GM23338 (cell line): ENCODE results near the gene SORCS2. TPM values are rescaled to one million over a fixed set of nuclear protein-coding genes. Genes with fewer than 3 reads are reported as not detected.

Source experiments
- ATAC-seq: fragments of 200-7000 bp; cut with Tn5 transposase; 3 replicates; pipeline ENCODE4 v1.9.1; 2020
- DNase-seq: peaks from one replicate; pipeline ENCODE4 v3.0.0-alpha.2; 2015; ENCODE audit warnings: low spot score
- H2AFZ ChIP-seq: fragments of 200-600 bp; sonication (generic); 2 replicates; pipeline ENCODE4 v1.8.0; 2016; ENCODE audit warnings: antibody characterized with exemption, mild to moderate bottlenecking, moderate library complexity
- H3F3A ChIP-seq: fragments of 200-600 bp; sonication (generic); replicated peaks from 2 replicates; pipeline ENCODE4 v1.8.0; 2017; ENCODE audit warnings: antibody characterized with exemption, mixed run types, low read depth
- H3K27ac ChIP-seq: fragments of 200-600 bp; sonication (generic); 2 replicates; pipeline ENCODE4 v1.6.1; 2016; ENCODE audit warnings: low read depth
- H3K27me3 ChIP-seq: fragments of 200-600 bp; sonication (generic); 2 replicates; pipeline ENCODE4 v1.8.0; 2016; ENCODE audit warnings: mild to moderate bottlenecking, mixed run types, moderate library complexity; ENCODE audit not compliant: insufficient read depth
- H3K36me3 ChIP-seq: fragments of 200-600 bp; sonication (generic); 2 replicates; pipeline ENCODE4 v1.8.0; 2016; ENCODE audit warnings: mild to moderate bottlenecking; ENCODE audit not compliant: insufficient read depth
- H3K4me1 ChIP-seq: fragments of 200-600 bp; sonication (generic); 2 replicates; pipeline ENCODE4 v1.8.0; 2016; ENCODE audit warnings: mild to moderate bottlenecking, moderate library complexity; ENCODE audit not compliant: insufficient read depth
- H3K4me2 ChIP-seq: fragments of 200-600 bp; sonication (generic); 2 replicates; pipeline ENCODE4 v1.7.1; 2017; ENCODE audit warnings: mixed run types
- H3K4me3 ChIP-seq: fragments of 200-600 bp; sonication (generic); 2 replicates; pipeline ENCODE4 v1.6.1; 2016; ENCODE audit warnings: mixed run types
- H3K79me2 ChIP-seq: fragments of 200-600 bp; sonication (generic); replicated peaks from 2 replicates; pipeline ENCODE4 v1.8.0; 2017; ENCODE audit warnings: mild to moderate bottlenecking; ENCODE audit not compliant: insufficient read depth
- H3K9me2 ChIP-seq: fragments of 200-600 bp; sonication (generic); 2 replicates; pipeline ENCODE4 v1.8.0; 2017; ENCODE audit not compliant: insufficient read depth
- H4K20me1 ChIP-seq: fragments of 200-600 bp; sonication (generic); replicated peaks from 2 replicates; pipeline ENCODE4 v1.8.0; 2017; ENCODE audit warnings: mild to moderate bottlenecking; ENCODE audit not compliant: insufficient read depth
- H3K27ac Mint-ChIP-seq: 2 replicates; pipeline ENCODE4 v1.8.0; 2020; ENCODE audit warnings: inconsistent platforms, mild to moderate bottlenecking, moderate library complexity, mixed read lengths
- H3K27me3 Mint-ChIP-seq: 3 replicates; pipeline ENCODE4 v1.8.0; 2022; ENCODE audit warnings: low read depth, mild to moderate bottlenecking, moderate library complexity, mixed read lengths, inconsistent platforms; ENCODE audit not compliant: insufficient read depth, poor library complexity
- H3K36me3 Mint-ChIP-seq: 3 replicates; pipeline ENCODE4 v1.8.0; 2021; ENCODE audit warnings: low read depth, mild to moderate bottlenecking, inconsistent platforms, moderate library complexity, mixed read lengths
- H3K4me1 Mint-ChIP-seq: 3 replicates; pipeline ENCODE4 v1.8.0; 2020; ENCODE audit warnings: mild to moderate bottlenecking, inconsistent platforms, mixed read lengths
- H3K4me3 Mint-ChIP-seq: 3 replicates; pipeline ENCODE4 v1.8.0; 2021; ENCODE audit warnings: moderate library complexity, mild to moderate bottlenecking, inconsistent platforms, mixed read lengths
- H3K9me3 Mint-ChIP-seq: 3 replicates; pipeline ENCODE4 v1.8.0; 2020; ENCODE audit warnings: moderate library complexity, mild to moderate bottlenecking, inconsistent platforms, mixed read lengths
- EZH2 ChIP-seq: fragments of 200-600 bp; sonication (generic); IDR thresholded peaks from one replicate; pipeline ENCODE4 v1.8.0; 2017; ENCODE audit warnings: antibody characterized with exemption, mild to moderate bottlenecking, low read depth; ENCODE audit not compliant: unreplicated experiment
- EZH2phosphoT487 ChIP-seq: fragments of 200-600 bp; sonication (generic); IDR thresholded peaks from one replicate; pipeline ENCODE4 v1.8.1; 2018; ENCODE audit warnings: antibody characterized with exemption; ENCODE audit not compliant: unreplicated experiment
- NANOG ChIP-seq: IDR thresholded peaks from 2 replicates; pipeline ENCODE4 v1.6.1; 2016; ENCODE audit warnings: antibody characterized with exemption, borderline replicate concordance
- POLR2AphosphoS5 ChIP-seq: IDR thresholded peaks from 2 replicates; pipeline ENCODE4 v1.6.1; 2016; ENCODE audit warnings: antibody characterized with exemption, low read depth
- REST ChIP-seq: IDR thresholded peaks from one replicate; pipeline ENCODE4 v1.6.1; 2018; ENCODE audit warnings: antibody characterized with exemption; ENCODE audit not compliant: unreplicated experiment
- STAT1 ChIP-seq: IDR thresholded peaks from one replicate; pipeline ENCODE4 v1.6.1; 2016; ENCODE audit warnings: antibody characterized with exemption; ENCODE audit not compliant: unreplicated experiment
- ZNF114 ChIP-seq: fragments of 250-450 bp; sonication (Bioruptor Pico); IDR thresholded peaks from 2 replicates; pipeline ENCODE4 v1.5.0; 2020; ENCODE audit warnings: mild to moderate bottlenecking, moderate library complexity
- ZNF331 ChIP-seq: fragments of 250-450 bp; sonication (Bioruptor Pico); IDR thresholded peaks from 2 replicates; pipeline ENCODE4 v1.5.0; 2020; ENCODE audit warnings: low read depth, mild to moderate bottlenecking, moderate library complexity
- polyA plus RNA-seq: library from polyadenylated mRNA; unstranded; fragments of >200 nt; fragmentation: Nextera tagmentation; extraction: Ambion mirVana; gene quantifications from 2 replicates; pipeline ENCODE4 v1.2.1, GENCODE V29; 2016
- total RNA-seq: library from RNA; depleted of rRNA; stranded (reverse); fragments of >200 nt; shearing (Covaris generic); gene quantifications from 2 replicates; pipeline ENCODE4 v1.2.3, GENCODE V29; 2014
- TF ChIP-seq, protein P1 (sequence below), 2 experiments: fragments of 200-600 bp in 1 of 2; sonication (generic) in 1 of 2; conservative IDR thresholded peaks; 2 replicates each; pipeline versions ENCODE4 v1.5.1 to v1.6.1; 2016 to 2017; ENCODE audit warnings: antibody characterized with exemption in 2 of 2, low read depth in 2 of 2, mild to moderate bottlenecking in 2 of 2, moderate library complexity in 1 of 2

The SORCS2 gene
- total and polyA plus RNA-seq, 2 experiments from 2014 or later: 0.47 to 2.4 TPM

DNA sequence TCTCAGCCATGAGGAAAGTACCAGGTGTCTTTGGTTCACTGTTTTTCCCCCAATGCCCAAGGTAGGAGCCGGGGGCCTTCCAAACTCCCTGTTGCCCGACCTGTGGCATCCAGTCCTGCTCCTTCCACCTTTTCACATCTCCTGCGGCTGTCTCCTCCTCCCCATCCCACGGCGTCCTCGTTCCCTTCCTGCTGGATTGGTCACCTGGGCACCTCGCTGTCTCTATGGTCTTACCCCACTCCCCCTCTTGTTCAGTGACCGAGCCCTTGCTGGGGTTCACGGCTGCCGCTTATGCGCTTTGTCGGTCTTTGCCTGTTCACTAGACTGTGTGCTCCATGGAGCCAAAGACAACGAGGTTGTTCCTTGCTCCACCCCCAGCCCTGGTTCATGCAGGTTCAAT lies 431.1 kb downstream of the SORCS2 start (continued):
- TF ChIP-seq REST: no peak
- TF ChIP-seq POLR2AphosphoS5: no peak
- TF ChIP-seq STAT1: no peak
- TF ChIP-seq NANOG: no peak
- TF ChIP-seq, protein P1, sequence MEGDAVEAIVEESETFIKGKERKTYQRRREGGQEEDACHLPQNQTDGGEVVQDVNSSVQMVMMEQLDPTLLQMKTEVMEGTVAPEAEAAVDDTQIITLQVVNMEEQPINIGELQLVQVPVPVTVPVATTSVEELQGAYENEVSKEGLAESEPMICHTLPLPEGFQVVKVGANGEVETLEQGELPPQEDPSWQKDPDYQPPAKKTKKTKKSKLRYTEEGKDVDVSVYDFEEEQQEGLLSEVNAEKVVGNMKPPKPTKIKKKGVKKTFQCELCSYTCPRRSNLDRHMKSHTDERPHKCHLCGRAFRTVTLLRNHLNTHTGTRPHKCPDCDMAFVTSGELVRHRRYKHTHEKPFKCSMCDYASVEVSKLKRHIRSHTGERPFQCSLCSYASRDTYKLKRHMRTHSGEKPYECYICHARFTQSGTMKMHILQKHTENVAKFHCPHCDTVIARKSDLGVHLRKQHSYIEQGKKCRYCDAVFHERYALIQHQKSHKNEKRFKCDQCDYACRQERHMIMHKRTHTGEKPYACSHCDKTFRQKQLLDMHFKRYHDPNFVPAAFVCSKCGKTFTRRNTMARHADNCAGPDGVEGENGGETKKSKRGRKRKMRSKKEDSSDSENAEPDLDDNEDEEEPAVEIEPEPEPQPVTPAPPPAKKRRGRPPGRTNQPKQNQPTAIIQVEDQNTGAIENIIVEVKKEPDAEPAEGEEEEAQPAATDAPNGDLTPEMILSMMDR (conservative IDR thresholded peaks at IDR 0.05; ENCODE audit: low read depth in 2 of 2): no peak

GRCh38 chr4:7624396-7624980 lies 432.1 kb downstream of the SORCS2 start:
- Mint-ChIP-seq H3K27me3 (peaks cover 11% of the 10 kb centered on the region), H3K4me1 (peaks cover 3% of the 10 kb centered on the region), H3K36me3 (0 out of 3 replicates have a peak, but pooled peaks cover 3% of the 10 kb centered on the region), H3K9me3 (peaks cover 10% of the 10 kb centered on the region; the same call in 2 of the 3 replicates), H3K4me3 (no peak overlapping the region), H3K27ac (no peak overlapping the region)
- H3K9me2 ChIP-seq: no peaks in the 10 kb centered on the region; the same call in 1 of the 2 replicates
- no peaks in the 10 kb centered on the region for H3K4me1 ChIP-seq
- H3K79me2 ChIP-seq: no peaks in the 10 kb centered on the region
- H3K27me3 ChIP-seq: no peaks in the 10 kb centered on the region
- no peaks in the 10 kb centered on the region for H3F3A ChIP-seq
- H2AFZ ChIP-seq: no peak overlapping the region
- no peaks in the 10 kb centered on the region for H3K36me3 ChIP-seq
- DNase-seq: no peak
- no peak for TF ChIP-seq ZNF331 (CRISPR knock-in tag)
- TF ChIP-seq ZNF114 (CRISPR knock-in tag): no peak
- no peak for TF ChIP-seq EZH2phosphoT487
- no peak for TF ChIP-seq EZH2
- H3K4me3 ChIP-seq: no peak overlapping the region
- no peak for ATAC-seq
- no peaks in the 10 kb centered on the region for H4K20me1 ChIP-seq
- no peak overlapping the region for H3K4me2 ChIP-seq
- no peak overlapping the region for H3K27ac ChIP-seq
